NB4 (cell line): Measurements from ENCODE around the gene LUM.

ENCODE experiments used
- CTCF ChIP-seq: IDR thresholded peaks from one replicate; pipeline ENCODE4 v1.5.1; 2012; ENCODE audit warnings: low read depth, low read length
- MAX ChIP-seq: IDR thresholded peaks from 2 replicates; pipeline ENCODE4 v1.6.1; 2011; ENCODE audit warnings: low read depth, low read length

GRCh38 chr12:91120781-91121180 is 9.5 kb upstream of the LUM start:
- TF ChIP-seq CTCF (no peak), MAX (no peak)
